MCF 10A (cell line): ENCODE measurements around the gene NIM1K. TPM values are rescaled to one million over a fixed set of nuclear protein-coding genes. Genes with fewer than 3 reads are reported as not detected.
A peak's percentile ranks its signal among the peaks of the same experiment; 100 is the strongest.

Experiments
- BruUV-seq: library from RNA; stranded (reverse); fragments of 400-500 nt; replicated peaks from 2 replicates; lab custom pipeline; 2021; lab: Mats Ljungman, UMichigan
- CTCF ChIA-PET: fragments of 300-600 bp; sonication (Branson Sonifier 250); formaldehyde crosslinking; extraction: SDS; loops from one replicate; lab custom pipeline; 2021; ENCODE audit warnings: antibody characterized with exemption, inconsistent platforms; lab: Yijun Ruan, JAX
- POLR2A ChIA-PET: fragments of 300-600, 350-650 bp; sonication (Branson Sonifier 250); formaldehyde crosslinking; extraction: SDS; loops from one replicate; lab custom pipeline; 2020; ENCODE audit warnings: antibody characterized with exemption, inconsistent platforms; lab: Yijun Ruan, JAX
- DNase-seq: peaks from one replicate; pipeline ENCODE4 v3.0.0-alpha.2; 2018; ENCODE audit not compliant: unreplicated experiment
- H3K27ac Mint-ChIP-seq: one replicate; pipeline ENCODE4 v1.8.0; 2022; ENCODE audit warnings: mild to moderate bottlenecking, low read depth, mixed read lengths; ENCODE audit not compliant: unreplicated experiment
- H3K27me3 Mint-ChIP-seq: one replicate; pipeline ENCODE4 v1.8.0; 2022; ENCODE audit warnings: mixed read lengths; ENCODE audit not compliant: insufficient read depth, unreplicated experiment
- H3K36me3 Mint-ChIP-seq: one replicate; pipeline ENCODE4 v1.8.0; 2022; ENCODE audit warnings: mild to moderate bottlenecking, moderate library complexity, mixed read lengths; ENCODE audit not compliant: insufficient read depth, unreplicated experiment
- H3K4me1 Mint-ChIP-seq: one replicate; pipeline ENCODE4 v1.8.0; 2022; ENCODE audit warnings: mixed read lengths; ENCODE audit not compliant: insufficient read depth, unreplicated experiment
- H3K4me3 Mint-ChIP-seq: one replicate; pipeline ENCODE4 v1.8.0; 2022; ENCODE audit warnings: mild to moderate bottlenecking, moderate library complexity, mixed read lengths; ENCODE audit not compliant: unreplicated experiment
- H3K9me3 Mint-ChIP-seq: one replicate; pipeline ENCODE4 v1.8.0; 2022; ENCODE audit warnings: mixed read lengths; ENCODE audit not compliant: unreplicated experiment
- intact Hi-C: fragments of 100-400 bp; cut with micrococcal nuclease; formaldehyde crosslinking; loops from 2 replicates; pipeline ENCODE4 v1.14.1; 2022
- total RNA-seq: library from RNA; stranded (reverse); gene quantifications from 2 replicates; pipeline ENCODE4 v1.2.3, GENCODE V29; 2022
- TF ChIP-seq, protein P1 (sequence below): fragments of 200-600 bp; IDR thresholded peaks from one replicate; pipeline ENCODE4 v1.8.0; 2022; ENCODE audit warnings: antibody characterized with exemption, mild to moderate bottlenecking; ENCODE audit not compliant: unreplicated experiment

The NIM1K gene
- total RNA-seq, 1 experiment from 2014 or later, result not detected

DNA sequence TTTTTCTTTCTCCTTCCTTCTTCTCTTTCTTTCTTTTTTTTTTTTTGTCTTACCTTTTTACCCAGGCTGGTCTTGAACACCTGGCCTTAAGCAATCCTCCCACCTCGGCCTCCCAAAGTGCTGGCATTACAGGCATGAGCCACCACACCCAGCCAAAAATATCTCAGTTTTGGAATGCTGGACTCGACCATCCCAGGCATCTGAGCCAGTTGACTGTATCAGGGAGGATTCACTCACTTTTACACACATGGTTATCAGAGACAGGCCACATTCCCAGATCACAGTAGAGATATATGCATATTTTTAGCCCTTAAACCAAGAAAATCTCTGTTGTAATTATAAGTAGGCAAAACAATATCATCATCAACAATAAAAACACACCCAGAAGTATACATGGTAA lies 21.9 kb downstream of the NIM1K start:
- CTCF ChIA-PET, result interaction anchor here (0.6 to 1.1 kb wide), 2 partner anchors 216 to 270 kb away, joined by 3 read pairs; no protein-coding TSS in a partner anchor
- no TSS peak for BruUV-seq
- no peaks in the 10 kb centered on the region for H3K9me3 Mint-ChIP-seq

DNA sequence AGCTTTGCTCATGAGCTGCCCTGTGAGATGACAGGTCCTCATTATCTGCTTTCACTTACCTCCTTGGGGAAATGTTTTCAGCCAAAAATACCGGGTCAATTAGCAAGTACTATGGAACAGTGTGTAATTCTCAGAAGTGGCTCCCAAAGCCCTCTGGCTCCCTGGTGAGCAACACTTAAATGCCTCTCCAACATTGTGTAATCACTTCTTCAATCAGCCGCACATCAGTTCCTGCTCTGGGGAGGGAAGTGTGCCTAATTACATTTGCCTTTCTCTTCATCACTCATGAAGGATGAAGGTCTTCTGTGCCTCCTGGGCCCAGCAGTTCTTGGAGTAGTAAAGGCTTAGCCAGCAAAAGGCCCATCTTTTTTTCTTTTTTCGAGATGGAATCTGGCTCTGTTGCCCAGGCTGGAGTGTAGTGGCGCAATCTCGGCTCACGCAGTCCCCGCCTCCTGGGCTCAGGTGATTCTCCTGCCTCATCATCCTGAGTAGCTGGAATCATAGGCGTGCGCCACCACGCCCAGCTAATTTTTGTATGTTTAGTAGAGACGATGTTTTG lies 23.1 kb downstream of the NIM1K start:
- no peak overlapping the region for H3K27ac Mint-ChIP-seq

More for the DNA sequence above, 21.9 kb downstream of the NIM1K start:
- H3K27me3 Mint-ChIP-seq, result peaks cover 17% of the 10 kb centered on the region
- H3K27ac Mint-ChIP-seq, result no peak overlapping the region
- DNase-seq, result no peak
- POLR2A ChIA-PET, result no interaction called here
- no peaks in the 10 kb centered on the region for H3K36me3 Mint-ChIP-seq
- intact Hi-C loops, result no loop called here
- TF ChIP-seq, protein P1, sequence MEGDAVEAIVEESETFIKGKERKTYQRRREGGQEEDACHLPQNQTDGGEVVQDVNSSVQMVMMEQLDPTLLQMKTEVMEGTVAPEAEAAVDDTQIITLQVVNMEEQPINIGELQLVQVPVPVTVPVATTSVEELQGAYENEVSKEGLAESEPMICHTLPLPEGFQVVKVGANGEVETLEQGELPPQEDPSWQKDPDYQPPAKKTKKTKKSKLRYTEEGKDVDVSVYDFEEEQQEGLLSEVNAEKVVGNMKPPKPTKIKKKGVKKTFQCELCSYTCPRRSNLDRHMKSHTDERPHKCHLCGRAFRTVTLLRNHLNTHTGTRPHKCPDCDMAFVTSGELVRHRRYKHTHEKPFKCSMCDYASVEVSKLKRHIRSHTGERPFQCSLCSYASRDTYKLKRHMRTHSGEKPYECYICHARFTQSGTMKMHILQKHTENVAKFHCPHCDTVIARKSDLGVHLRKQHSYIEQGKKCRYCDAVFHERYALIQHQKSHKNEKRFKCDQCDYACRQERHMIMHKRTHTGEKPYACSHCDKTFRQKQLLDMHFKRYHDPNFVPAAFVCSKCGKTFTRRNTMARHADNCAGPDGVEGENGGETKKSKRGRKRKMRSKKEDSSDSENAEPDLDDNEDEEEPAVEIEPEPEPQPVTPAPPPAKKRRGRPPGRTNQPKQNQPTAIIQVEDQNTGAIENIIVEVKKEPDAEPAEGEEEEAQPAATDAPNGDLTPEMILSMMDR, result no peak
- H3K4me1 Mint-ChIP-seq, result peaks cover 5% of the 10 kb centered on the region
- no peak overlapping the region for H3K4me3 Mint-ChIP-seq

DNA sequence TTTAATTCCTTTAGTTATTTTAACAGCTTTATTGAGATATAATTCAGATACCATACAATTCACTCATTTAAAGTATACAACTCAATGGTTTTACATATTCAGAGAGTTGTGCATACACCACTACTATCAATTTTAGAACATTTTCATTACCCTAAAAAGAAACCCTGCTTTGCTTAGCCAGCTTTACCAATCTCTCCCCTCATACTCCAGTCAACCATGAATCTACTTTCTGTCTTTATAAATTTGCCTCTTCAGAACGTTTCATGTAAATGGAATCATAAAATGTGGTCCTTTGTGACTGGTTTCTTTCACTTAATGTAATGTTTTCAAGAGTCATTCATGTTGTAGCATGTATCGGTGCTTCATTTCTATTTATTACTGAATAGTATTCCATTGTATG lies 24.9 kb downstream of the NIM1K start:
- CTCF ChIA-PET, result interaction anchor here (0.8 to 1.3 kb wide), 2 partner anchors 10 to 173 kb away, joined by 3 to 8 read pairs; no protein-coding TSS in a partner anchor
- DNase-seq, result no peak
- BruUV-seq, result no TSS peak
- Mint-ChIP-seq H3K27ac (no peak overlapping the region), H3K9me3 (no peaks in the 10 kb centered on the region), H3K4me3 (no peak overlapping the region), H3K4me1 (peaks cover 5% of the 10 kb centered on the region), H3K36me3 (no peaks in the 10 kb centered on the region), H3K27me3 (no peaks in the 10 kb centered on the region)
- TF ChIP-seq, protein P1, result no peak
- intact Hi-C loops, result no loop called here
- POLR2A ChIA-PET, result no interaction called here

More for the DNA sequence above, 23.1 kb downstream of the NIM1K start:
- H3K9me3 Mint-ChIP-seq, result no peaks in the 10 kb centered on the region
- ChIA-PET POLR2A (interaction anchor here (0.6 to 0.7 kb wide), 2 partner anchors 94 to 114 kb away, joined by 3 to 4 read pairs; partner anchors contain the start of gene ZNF131), CTCF (interaction anchor here (0.5 to 1.0 kb wide), 2 partner anchors 12 to 241 kb away, joined by 3 read pairs; no protein-coding TSS in a partner anchor)
- peak; percentile 46 for DNase-seq
- intact Hi-C loops, result no loop called here
- BruUV-seq, result no TSS peak
- peaks cover 5% of the 10 kb centered on the region for H3K4me1 Mint-ChIP-seq
- H3K36me3 Mint-ChIP-seq, result no peaks in the 10 kb centered on the region
- TF ChIP-seq, protein P1, result no peak
- no peak overlapping the region for H3K4me3 Mint-ChIP-seq
- peaks cover 17% of the 10 kb centered on the region for H3K27me3 Mint-ChIP-seq

DNA sequence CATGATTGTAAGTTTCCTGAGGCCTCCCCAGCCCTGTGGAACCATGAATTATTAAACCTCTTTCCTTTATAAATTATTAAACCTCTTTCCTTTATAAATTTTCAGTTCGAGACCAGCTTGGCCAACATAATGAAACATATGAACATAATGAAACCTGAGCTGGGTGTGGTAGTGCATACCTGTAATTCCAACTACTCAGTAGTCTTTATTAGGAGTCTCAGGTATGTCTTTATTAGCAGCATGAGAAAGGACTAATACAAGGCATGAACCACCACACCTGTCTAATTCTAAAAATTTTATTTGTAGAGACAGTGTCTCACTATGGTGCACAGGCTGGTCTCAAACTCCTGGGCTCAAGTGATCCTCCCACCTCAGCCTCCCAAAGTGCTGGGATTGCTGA lies 27.1 kb downstream of the NIM1K start:
- BruUV-seq, result no TSS peak
- ChIA-PET CTCF (interaction anchor here (1.2 kb wide), 1 partner anchor 171 kb away, joined by 5 read pairs; no protein-coding TSS in a partner anchor), POLR2A (no interaction called here)
- DNase-seq, result no peak
- TF ChIP-seq, protein P1, result no peak
- peaks cover 5% of the 10 kb centered on the region for H3K4me1 Mint-ChIP-seq
- H3K9me3 Mint-ChIP-seq, result no peaks in the 10 kb centered on the region
- no peak overlapping the region for H3K27ac Mint-ChIP-seq
- H3K27me3 Mint-ChIP-seq, result no peaks in the 10 kb centered on the region
- no peaks in the 10 kb centered on the region for H3K36me3 Mint-ChIP-seq
- intact Hi-C loops, result no loop called here
- H3K4me3 Mint-ChIP-seq, result no peak overlapping the region
